ENCODE data around the gene ARMH4. TPM values are rescaled to one million over a fixed set of nuclear protein-coding genes. Genes with fewer than 3 reads are reported as not detected.

ARMH4 gene
- polyA plus RNA-seq, 1 experiment, result 6.4 TPM

DNA sequence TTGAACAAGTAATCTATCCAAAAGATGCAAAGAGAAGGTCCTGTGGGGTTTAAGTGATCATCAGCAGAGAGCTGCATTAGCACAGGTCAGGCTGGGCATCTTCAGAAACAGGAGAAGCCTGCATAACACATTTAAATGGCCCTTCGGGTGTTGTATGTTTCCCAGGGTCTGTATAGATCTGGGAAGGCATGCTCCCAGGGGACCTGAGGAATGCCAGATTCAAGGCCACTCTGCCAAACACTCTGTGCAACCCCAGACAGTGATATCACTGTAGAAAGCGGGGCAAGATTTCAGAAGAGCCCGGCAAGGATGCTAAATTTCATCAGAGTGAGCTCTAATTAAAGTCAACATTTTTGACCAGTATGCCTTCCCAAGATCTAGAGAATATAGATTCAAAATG is 92.9 kb downstream of the ARMH4 start:
- TF ChIP-seq, protein P1, sequence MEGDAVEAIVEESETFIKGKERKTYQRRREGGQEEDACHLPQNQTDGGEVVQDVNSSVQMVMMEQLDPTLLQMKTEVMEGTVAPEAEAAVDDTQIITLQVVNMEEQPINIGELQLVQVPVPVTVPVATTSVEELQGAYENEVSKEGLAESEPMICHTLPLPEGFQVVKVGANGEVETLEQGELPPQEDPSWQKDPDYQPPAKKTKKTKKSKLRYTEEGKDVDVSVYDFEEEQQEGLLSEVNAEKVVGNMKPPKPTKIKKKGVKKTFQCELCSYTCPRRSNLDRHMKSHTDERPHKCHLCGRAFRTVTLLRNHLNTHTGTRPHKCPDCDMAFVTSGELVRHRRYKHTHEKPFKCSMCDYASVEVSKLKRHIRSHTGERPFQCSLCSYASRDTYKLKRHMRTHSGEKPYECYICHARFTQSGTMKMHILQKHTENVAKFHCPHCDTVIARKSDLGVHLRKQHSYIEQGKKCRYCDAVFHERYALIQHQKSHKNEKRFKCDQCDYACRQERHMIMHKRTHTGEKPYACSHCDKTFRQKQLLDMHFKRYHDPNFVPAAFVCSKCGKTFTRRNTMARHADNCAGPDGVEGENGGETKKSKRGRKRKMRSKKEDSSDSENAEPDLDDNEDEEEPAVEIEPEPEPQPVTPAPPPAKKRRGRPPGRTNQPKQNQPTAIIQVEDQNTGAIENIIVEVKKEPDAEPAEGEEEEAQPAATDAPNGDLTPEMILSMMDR (IDR thresholded peaks at IDR 0.05; ENCODE audit: low read depth, low read length), result no peak
- ChIA-PET POLR2A (no interaction called here), CTCF (no interaction called here)
- no peak for DNase-seq (ENCODE audit: low read depth, low spot score)
- peaks cover 2% of the 10 kb centered on the region for H3K27me3 ChIP-seq (ENCODE audit: control insufficient read depth, insufficient read depth, low read length)
- no peaks in the 10 kb centered on the region for H3K9me3 ChIP-seq (ENCODE audit: control insufficient read depth, insufficient read depth, low read length)
- H3K27ac ChIP-seq (ENCODE audit: low read depth, low read length), result no peak overlapping the region
- H3K4me3 ChIP-seq (ENCODE audit: low read depth, low read length), result no peak overlapping the region

DNA sequence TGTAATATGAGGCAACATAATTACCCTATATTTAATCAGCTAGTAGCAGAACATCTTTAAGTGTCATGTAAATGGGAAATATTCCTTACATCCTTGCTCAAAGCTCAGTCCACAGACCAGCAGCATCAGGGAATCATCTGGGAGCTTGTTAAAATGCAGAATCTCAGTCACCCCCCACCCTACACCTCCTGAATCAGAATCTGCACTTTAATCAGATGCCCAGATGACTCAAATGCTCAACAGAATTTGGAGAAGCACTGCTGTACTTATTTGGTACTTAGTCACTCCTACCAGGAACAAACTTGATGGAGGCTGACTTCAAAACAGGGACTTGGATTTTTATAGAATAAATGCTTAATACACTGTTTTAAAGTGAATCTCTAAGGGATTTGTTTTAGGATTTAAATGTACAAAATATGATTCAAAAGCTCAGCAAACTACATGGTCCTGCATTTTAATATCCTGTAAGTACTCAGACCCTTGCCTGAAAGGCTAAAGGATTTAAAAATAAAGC is 96.5 kb downstream of the ARMH4 start:
- Histone ChIP-seq H3K27ac (ENCODE audit: low read depth, low read length) (no peak overlapping the region), H3K9me3 (ENCODE audit: control insufficient read depth, insufficient read depth, low read length) (no peaks in the 10 kb centered on the region), H3K4me3 (ENCODE audit: low read depth, low read length) (no peak overlapping the region), H3K27me3 (ENCODE audit: control insufficient read depth, insufficient read depth, low read length) (peaks cover 2% of the 10 kb centered on the region)
- TF ChIP-seq, protein P1 (IDR thresholded peaks at IDR 0.05; ENCODE audit: low read depth, low read length), result no peak
- no peak for DNase-seq (ENCODE audit: low read depth, low spot score)
- ChIA-PET POLR2A (no interaction called here), CTCF (interaction anchor here (0.9 to 3.2 kb wide), 2 partner anchors 15 to 17 kb away, joined by 3 to 13 read pairs; no protein-coding TSS in a partner anchor)

DNA sequence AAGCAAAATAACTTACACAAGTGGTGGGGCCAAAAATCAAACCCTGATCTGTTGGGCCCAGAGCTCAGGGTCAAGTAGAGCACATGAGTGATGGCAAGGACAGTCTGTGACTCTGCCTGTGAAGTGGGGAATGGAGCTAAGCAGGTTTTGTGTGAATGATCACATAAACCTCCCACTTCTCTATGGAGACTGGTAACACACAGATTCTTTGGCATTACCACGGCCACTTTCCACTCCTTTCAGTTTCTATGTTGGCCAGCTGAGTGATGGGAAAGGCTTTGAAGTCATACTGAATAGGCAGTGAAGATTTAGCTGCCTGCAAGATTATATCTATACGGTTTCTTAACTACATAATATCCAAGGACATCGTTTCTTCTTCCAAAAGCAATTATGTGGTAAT is 97.9 kb downstream of the ARMH4 start:
- Histone ChIP-seq H3K27ac (ENCODE audit: low read depth, low read length) (no peak overlapping the region), H3K9me3 (ENCODE audit: control insufficient read depth, insufficient read depth, low read length) (no peaks in the 10 kb centered on the region), H3K27me3 (ENCODE audit: control insufficient read depth, insufficient read depth, low read length) (peaks cover 2% of the 10 kb centered on the region), H3K4me3 (ENCODE audit: low read depth, low read length) (no peak overlapping the region)
- CTCF ChIA-PET, result interaction anchor here (0.5 to 0.6 kb wide), 2 partner anchors 17 to 20 kb away, joined by 3 to 4 read pairs; no protein-coding TSS in a partner anchor
- no peak for DNase-seq (ENCODE audit: low read depth, low spot score)
- POLR2A ChIA-PET, result no interaction called here
- TF ChIP-seq, protein P1 (IDR thresholded peaks at IDR 0.05; ENCODE audit: low read depth, low read length), result no peak

DNA sequence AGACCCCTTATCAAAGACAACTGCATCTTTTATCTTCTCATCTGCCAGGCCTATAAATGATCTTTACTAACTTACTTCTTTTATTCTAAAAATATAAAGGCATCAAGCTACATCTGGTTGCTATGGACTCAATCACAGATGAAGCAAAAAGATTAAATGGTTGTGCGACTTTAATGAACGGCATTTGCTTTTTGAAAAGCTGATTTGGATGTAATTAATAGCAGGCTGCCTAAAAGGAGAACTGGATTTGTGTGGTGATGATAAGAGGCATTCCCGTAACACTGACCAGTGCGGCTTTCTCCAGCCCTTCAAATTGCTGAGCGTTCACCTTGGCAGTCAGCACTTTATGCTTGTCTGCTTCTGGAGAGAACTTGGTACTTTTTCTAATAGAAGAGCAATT is 103.8 kb downstream of the ARMH4 start:
- Histone ChIP-seq H3K9me3 (ENCODE audit: control insufficient read depth, insufficient read depth, low read length) (no peaks in the 10 kb centered on the region), H3K27me3 (ENCODE audit: control insufficient read depth, insufficient read depth, low read length) (peaks cover 2% of the 10 kb centered on the region), H3K27ac (ENCODE audit: low read depth, low read length) (no peak overlapping the region), H3K4me3 (ENCODE audit: low read depth, low read length) (no peak overlapping the region)
- TF ChIP-seq, protein P1 (IDR thresholded peaks at IDR 0.05; ENCODE audit: low read depth, low read length), result no peak
- CTCF ChIA-PET, result no interaction called here
- POLR2A ChIA-PET, result no interaction called here
- no peak for DNase-seq (ENCODE audit: low read depth, low spot score)

DNA sequence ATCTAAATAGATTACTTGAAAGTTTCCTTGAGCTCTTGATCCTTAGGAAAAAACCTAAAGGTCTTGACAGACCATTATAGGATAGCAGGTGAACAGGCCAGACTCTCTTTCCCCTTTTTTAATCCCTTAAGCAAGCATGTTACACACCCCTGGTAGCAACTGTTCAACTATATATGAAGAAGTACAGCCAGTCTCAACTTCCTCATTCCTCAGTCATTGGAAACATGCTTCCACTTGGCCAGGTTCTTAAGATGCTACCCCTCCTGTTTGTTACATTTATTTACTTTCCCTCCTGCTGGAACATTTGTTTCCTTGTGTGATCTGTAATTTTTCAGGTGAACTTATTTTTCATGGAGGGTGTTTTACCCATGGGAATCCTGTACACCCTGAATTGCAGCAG is 124.1 kb downstream of the ARMH4 start:
- H3K4me3 ChIP-seq (ENCODE audit: low read depth, low read length), result no peak overlapping the region
- no peak for DNase-seq (ENCODE audit: low read depth, low spot score)
- H3K27me3 ChIP-seq (ENCODE audit: control insufficient read depth, insufficient read depth, low read length), result no peaks in the 10 kb centered on the region
- TF ChIP-seq, protein P1 (IDR thresholded peaks at IDR 0.05; ENCODE audit: low read depth, low read length), result no peak
- H3K27ac ChIP-seq (ENCODE audit: low read depth, low read length), result no peak overlapping the region
- ChIA-PET CTCF (no interaction called here), POLR2A (no interaction called here)
- no peaks in the 10 kb centered on the region for H3K9me3 ChIP-seq (ENCODE audit: control insufficient read depth, insufficient read depth, low read length)

Measured in AG04450 (cell line).